A673 (cell line): Measurements from ENCODE around the gene CCL1.

Experiments used
- CTCF ChIP-seq: fragments of 300-800, 200-600 bp; sonication (generic); conservative IDR thresholded peaks from 2 replicates; pipeline ENCODE4 v1.5.1; 2017; ENCODE audit warnings: low read depth, mild to moderate bottlenecking, antibody characterized with exemption, low read length, moderate library complexity, mixed read lengths
- EZH2 ChIP-seq: fragments of 200-600 bp; sonication (generic); IDR thresholded peaks from 2 replicates; pipeline ENCODE4 v1.6.1; 2017; ENCODE audit warnings: borderline replicate concordance, low read depth, mild to moderate bottlenecking, mixed read lengths, antibody characterized with exemption, low read length; ENCODE audit not compliant: poor library complexity, severe bottlenecking

- TF ChIP-seq CTCF, result no peak
- no peak for TF ChIP-seq EZH2
Observed at GRCh38 chr17:34339138-34339770, 23.8 kb downstream of the CCL1 start.
